ENCODE data around the gene OR6S1.

OR6S1 gene

DNA sequence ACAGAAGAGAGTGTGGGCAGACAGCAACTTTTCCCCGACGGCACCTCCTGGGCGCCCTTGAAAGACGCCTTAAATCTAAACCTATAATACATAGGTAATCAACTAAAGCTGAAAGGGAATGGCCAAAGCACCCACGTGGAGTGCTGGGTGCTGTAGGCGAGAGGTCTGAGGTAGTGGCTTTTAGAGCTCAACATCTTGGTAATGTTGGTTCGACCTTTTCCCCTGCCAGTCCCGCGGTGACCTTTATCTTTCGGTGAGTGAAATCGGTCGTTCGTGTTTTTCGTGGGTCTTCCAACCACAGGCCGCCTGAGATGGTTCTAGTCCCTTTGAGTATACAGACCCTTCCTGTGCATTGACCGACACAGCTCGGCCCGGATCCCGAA lies 9.1 kb downstream of the OR6S1 start:
- Histone ChIP-seq H3K9ac (no peak overlapping the region), H3K4me2 (peak overlapping the region; percentile 81), H3K4me1 (peaks cover 23% of the 10 kb centered on the region)

DNA sequence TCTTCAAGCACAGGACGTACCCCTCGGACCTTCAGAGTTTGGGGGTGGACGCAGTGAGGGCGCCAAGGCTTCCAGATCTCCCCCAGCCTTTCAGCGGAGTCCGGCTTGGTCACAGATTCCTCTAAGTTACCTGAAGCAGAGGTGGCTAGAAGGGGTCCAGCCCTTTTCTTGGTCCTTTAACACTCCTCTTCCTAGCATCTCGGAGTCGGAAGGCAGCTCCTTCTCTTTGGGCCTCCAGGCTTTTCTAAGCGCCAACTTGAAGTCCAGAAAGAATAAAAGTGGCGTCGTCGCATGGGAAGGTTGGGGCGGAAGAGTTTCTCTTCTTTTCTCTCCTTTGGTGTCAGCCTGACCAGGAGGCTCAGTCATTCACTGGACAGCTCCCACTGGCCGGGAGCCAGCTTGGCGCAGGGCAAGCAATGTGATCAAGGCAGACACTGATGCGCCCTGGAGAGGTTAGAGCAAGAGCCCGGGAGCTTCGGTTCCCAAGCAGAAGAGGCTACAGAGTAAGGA lies 9.6 kb downstream of the OR6S1 start:
- TF ChIP-seq Cebpa-rat (IDR thresholded peaks at IDR 0.05) = no peak
- Histone ChIP-seq H3K27ac (no peak overlapping the region), H3K9ac (no peak overlapping the region), H3K27me3 (peaks cover 77% of the 10 kb centered on the region), H3K4me3 (peak overlapping the region; percentile 58), H3K4me1 (peaks cover 23% of the 10 kb centered on the region), H3K36me3 (no peaks in the 10 kb centered on the region), H4K20me1 (peaks cover 26% of the 10 kb centered on the region; the same call in 1 of the 2 replicates), H3K4me2 (peak overlapping the region; percentile 81), H3K9me3 (peaks cover 29% of the 10 kb centered on the region)

More for the DNA sequence above, 9.1 kb downstream of the OR6S1 start:
- H3K27ac ChIP-seq = no peak overlapping the region
- H3K36me3 ChIP-seq = no peaks in the 10 kb centered on the region
- peaks cover 72% of the 10 kb centered on the region for H3K27me3 ChIP-seq
- H4K20me1 ChIP-seq = peaks cover 26% of the 10 kb centered on the region; the same call in 1 of the 2 replicates
- peak overlapping the region; percentile 58 for H3K4me3 ChIP-seq
- peaks cover 29% of the 10 kb centered on the region for H3K9me3 ChIP-seq
- no peak for TF ChIP-seq Cebpa-rat (IDR thresholded peaks at IDR 0.05)

DNA sequence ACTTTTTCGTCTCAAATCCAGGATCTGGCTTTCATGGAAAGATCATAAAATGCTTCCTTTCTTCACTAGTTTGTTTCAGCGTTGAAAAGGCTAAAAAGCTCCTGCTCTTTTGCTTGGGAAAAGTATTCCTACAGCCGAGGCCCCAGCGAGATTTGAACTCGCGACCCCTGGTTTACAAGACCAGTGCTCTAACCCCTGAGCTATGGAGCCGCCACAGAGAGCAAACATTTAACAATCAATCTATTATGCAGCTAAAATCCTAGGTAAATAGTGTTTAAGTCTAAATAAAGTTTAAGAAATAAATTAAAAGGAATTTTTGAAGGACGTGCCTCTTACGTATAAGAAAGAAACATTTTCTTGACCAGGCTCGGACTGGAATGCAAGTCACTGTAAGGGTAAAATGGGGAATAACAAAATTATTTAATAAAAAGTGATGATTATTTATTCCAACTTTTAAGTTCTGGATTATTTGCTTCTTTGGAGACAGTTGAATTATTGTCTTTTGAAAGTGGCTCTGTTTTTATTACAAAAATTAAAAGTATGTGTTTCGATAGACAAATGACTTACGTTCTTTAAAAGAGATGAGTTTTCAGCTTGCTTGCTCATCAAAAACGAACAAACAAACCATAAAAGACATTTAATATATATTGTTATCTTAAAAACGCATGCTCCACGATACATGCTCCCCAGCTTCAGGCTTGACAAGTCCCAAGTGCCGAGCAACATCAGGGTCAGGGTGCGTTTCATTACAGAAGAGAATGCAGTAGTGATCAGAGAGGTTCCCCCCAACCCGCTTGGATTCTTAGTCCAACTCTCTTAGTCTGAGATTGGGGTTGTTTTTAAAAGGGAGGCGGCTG lies 10.2 kb downstream of the OR6S1 start:
- Histone ChIP-seq H4K20me1 (peaks cover 26% of the 10 kb centered on the region; the same call in 1 of the 2 replicates), H3K4me3 (peak overlapping the region; percentile 58), H3K4me1 (peaks cover 23% of the 10 kb centered on the region), H3K36me3 (no peaks in the 10 kb centered on the region), H3K9ac (no peak overlapping the region), H3K9me3 (peaks cover 34% of the 10 kb centered on the region), H3K27ac (no peak overlapping the region), H3K27me3 (peaks cover 84% of the 10 kb centered on the region), H3K4me2 (peak overlapping the region; percentile 81)
- TF ChIP-seq Cebpa-rat (IDR thresholded peaks at IDR 0.05) = no peak

DNA sequence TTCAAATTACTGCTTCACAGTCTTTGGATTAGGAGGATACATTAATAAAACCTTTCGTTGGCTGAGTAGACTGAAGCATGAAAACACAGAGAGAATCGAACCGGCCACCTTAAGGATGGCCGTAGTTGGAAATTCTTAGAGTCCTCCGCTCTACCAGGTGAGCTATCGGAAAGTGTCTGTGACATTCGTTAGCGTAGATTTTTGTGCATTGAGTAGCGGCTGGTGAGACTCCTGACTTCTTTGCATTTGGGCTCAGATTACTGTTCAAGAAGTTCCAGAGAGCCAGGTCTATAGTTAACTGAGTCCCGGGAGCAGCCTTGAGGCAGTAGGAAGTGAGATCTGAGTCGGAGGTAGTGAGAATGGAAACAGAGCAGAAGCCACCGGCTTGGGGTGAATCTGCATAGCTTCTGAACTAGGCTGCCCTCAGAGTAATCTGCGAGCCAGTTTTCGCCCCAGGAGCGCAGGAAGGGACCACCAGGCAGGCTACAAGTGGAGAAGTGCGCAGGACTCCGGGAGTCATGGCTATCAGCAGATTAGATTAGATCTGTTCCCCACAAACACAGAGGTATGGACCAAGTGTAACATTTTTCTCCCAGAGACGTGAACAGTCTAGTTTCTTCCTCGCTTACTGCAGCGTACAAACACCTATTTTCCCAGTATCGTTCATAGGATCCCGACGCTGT lies 11.0 kb downstream of the OR6S1 start:
- H3K4me1 ChIP-seq = peaks cover 24% of the 10 kb centered on the region
- H3K4me2 ChIP-seq = peak overlapping the region; percentile 81
- peak overlapping the region; percentile 58 for H3K4me3 ChIP-seq
- H3K27me3 ChIP-seq = peaks cover 92% of the 10 kb centered on the region
- no peak for TF ChIP-seq Cebpa-rat (IDR thresholded peaks at IDR 0.05)
- peaks cover 41% of the 10 kb centered on the region for H3K9me3 ChIP-seq
- H3K27ac ChIP-seq = no peak overlapping the region
- no peak overlapping the region for H3K9ac ChIP-seq
- H4K20me1 ChIP-seq = peaks cover 26% of the 10 kb centered on the region; the same call in 1 of the 2 replicates
- H3K36me3 ChIP-seq = no peaks in the 10 kb centered on the region

DNA sequence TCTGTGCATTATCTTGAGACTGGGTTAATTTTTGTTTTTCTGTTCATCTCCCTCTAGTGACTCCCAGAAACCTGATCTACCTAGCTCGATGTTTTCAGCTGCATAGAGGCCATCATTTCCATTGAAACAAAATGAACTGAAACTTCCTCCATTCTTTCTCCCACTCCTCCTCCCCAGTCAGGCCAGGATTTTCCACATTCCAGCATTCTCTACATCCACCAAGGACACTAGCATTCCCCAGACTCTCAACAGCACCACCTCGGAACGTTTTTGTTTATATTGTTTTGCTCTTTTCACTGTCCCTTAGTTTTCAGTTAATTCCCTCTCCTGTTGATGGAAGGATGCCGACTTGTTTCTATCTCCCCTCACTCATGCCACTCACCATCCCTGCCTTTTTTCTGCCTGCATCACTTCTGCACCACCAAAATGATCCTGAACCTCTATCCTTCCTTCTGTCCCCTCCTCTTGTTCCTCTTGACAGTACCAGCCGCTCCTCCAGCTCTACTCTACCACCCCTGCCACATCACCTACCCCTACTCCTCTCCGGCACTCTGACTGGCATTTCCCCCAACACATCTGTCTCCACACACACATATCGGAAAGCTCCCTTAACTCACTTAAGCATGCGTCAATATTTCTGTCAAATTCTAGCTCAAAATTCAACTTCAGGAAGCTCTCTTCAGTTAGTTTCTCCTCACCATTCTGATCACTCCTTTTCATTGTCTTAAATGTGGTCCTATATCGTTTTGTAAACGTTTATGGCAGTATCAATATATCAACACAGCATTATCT lies 13.2 kb downstream of the OR6S1 start:
- Histone ChIP-seq H3K4me2 (no peak overlapping the region), H3K27ac (no peak overlapping the region)

DNA sequence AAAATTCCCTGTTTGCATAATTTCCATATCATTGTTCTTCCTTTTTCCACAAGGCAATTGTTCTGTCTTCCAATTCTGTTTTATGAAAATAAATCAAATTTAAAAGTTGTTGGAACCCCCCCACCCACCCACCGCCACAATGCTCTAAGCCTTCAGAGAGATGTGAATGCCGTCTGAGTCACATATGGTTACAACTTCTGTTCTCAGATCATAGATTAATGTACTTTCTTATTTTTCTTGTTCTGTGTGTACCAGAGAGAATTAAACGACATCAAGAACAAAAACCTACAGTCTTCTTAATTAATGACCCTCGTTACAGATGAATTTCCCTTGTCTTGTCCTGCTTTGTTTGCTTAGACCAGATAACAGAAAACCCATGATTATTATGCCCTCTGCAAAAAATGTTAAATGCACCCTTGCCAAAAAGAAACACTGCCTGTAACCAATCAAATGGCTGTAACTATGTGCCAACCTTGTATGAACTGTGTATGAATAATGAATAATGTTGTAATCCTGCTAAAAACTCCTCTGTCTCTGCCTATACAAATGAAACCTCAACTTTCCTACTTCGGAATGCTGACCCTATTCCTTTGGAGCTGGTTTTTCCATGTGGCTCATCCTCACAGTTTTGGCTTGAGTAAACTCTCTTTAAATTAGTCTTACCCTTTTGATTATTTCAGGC lies 14.0 kb downstream of the OR6S1 start:
- H4K20me1 ChIP-seq = peaks cover 26% of the 10 kb centered on the region; the same call in 1 of the 2 replicates
- no peak overlapping the region for H3K9ac ChIP-seq
- H3K27ac ChIP-seq = no peak overlapping the region
- no peaks in the 10 kb centered on the region for H3K36me3 ChIP-seq
- no peak for TF ChIP-seq Cebpa-rat (IDR thresholded peaks at IDR 0.05)
- H3K4me3 ChIP-seq = no peak overlapping the region
- H3K4me1 ChIP-seq = peaks cover 52% of the 10 kb centered on the region
- no peak overlapping the region for H3K4me2 ChIP-seq
- peaks cover 99% of the 10 kb centered on the region for H3K27me3 ChIP-seq
- peaks cover 32% of the 10 kb centered on the region for H3K9me3 ChIP-seq

More for the DNA sequence above, 13.2 kb downstream of the OR6S1 start:
- H3K4me1 ChIP-seq = peaks cover 46% of the 10 kb centered on the region
- H3K36me3 ChIP-seq = no peaks in the 10 kb centered on the region
- no peak for TF ChIP-seq Cebpa-rat (IDR thresholded peaks at IDR 0.05)
- peaks cover 99% of the 10 kb centered on the region for H3K27me3 ChIP-seq
- no peak overlapping the region for H3K4me3 ChIP-seq
- no peak overlapping the region for H3K9ac ChIP-seq
- peaks cover 26% of the 10 kb centered on the region; the same call in 1 of the 2 replicates for H4K20me1 ChIP-seq
- H3K9me3 ChIP-seq = peaks cover 40% of the 10 kb centered on the region

DNA sequence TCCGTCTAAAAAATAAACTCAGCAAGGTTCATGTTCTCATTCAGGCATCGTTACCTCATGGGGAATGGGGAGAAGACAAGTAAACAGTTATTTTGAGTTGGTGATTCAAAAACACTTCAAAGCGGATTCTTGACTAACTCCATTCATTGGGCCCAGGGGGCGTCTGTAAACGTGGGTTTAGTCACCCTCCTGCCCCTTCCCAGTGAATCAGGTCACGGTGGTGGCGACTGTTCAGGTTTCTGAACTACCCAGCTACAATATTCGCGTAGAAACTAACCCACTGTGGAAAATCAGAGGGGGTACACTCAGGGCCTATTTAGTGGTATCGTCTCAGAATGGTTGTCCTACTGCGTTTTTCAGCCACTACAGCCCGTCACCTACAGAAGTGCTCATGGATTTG lies 15.2 kb downstream of the OR6S1 start:
- Histone ChIP-seq H3K27ac (no peak overlapping the region), H3K36me3 (no peaks in the 10 kb centered on the region), H3K4me2 (no peak overlapping the region), H3K9me3 (peaks cover 27% of the 10 kb centered on the region), H3K9ac (no peak overlapping the region), H4K20me1 (peaks cover 20% of the 10 kb centered on the region; the same call in 1 of the 2 replicates), H3K27me3 (peaks cover 94% of the 10 kb centered on the region), H3K4me3 (no peak overlapping the region), H3K4me1 (peaks cover 43% of the 10 kb centered on the region)
- TF ChIP-seq Cebpa-rat (IDR thresholded peaks at IDR 0.05) = no peak

DNA sequence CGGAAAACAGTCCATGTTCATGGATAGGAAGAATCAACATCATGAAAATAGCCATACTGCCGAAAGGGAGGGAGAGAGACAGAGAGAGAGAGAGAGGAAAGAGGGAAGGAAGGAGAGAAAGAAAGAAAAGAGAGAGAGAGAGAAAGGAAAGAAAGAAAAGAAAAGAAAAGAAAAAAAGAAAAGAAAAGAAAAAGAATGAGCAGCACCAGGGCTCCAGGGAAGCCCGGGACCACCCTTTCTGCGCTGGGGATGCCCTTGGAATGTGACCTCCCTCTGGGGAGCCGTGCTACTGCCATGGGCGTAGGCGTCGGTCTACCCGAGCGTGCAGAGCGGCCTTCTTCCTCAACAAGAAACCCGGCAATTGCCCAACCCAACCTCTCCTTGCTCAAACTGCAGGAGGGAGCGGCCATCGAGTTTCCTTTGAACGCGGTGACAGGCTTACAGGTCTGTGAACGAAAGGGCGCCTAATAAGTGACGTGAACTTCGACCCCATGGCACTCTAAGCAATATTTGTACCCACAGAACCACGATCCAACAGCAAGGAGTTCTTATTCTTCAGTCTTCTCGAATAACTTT lies 16.9 kb downstream of the OR6S1 start:
- Histone ChIP-seq H3K27ac (no peak overlapping the region), H3K4me1 (peaks cover 33% of the 10 kb centered on the region), H3K27me3 (peaks cover 77% of the 10 kb centered on the region), H3K36me3 (no peaks in the 10 kb centered on the region), H3K4me2 (peak overlapping the region; percentile 88), H4K20me1 (peaks cover 9% of the 10 kb centered on the region; the same call in 1 of the 2 replicates), H3K9me3 (peaks cover 27% of the 10 kb centered on the region), H3K9ac (no peak overlapping the region), H3K4me3 (peak overlapping the region; percentile 20)
- no peak for TF ChIP-seq Cebpa-rat (IDR thresholded peaks at IDR 0.05)
